SK-N-SH (cell line): Measurements from ENCODE around the gene STRADA. TPM values are rescaled to one million over a fixed set of nuclear protein-coding genes. Genes with fewer than 3 reads are reported as not detected.

Experiments
- CTCF ChIA-PET: fragments of 300-600, 350-600 bp; formaldehyde crosslinking; extraction: SDS; loops from one replicate; lab custom pipeline; 2021; lab: Yijun Ruan, JAX
- POLR2A ChIA-PET: fragments of 350-600 bp; sonication (Branson Sonifier 250); formaldehyde crosslinking; extraction: SDS; loops from one replicate; lab custom pipeline; 2020; ENCODE audit warnings: antibody characterized with exemption, inconsistent platforms; lab: Yijun Ruan, JAX
- DNase-seq: peaks from one replicate; pipeline ENCODE4 v3.0.0; 2012
- H2AFZ ChIP-seq: fragments of 200-600 bp; sonication (generic); 2 replicates; pipeline ENCODE4 v1.8.1; 2016; ENCODE audit warnings: antibody characterized with exemption, mild to moderate bottlenecking, low read depth
- H3F3A ChIP-seq: fragments of 200-600 bp; sonication (generic); replicated peaks from 2 replicates; pipeline ENCODE3; 2016; ENCODE audit warnings: antibody characterized with exemption, mild to moderate bottlenecking; ENCODE audit not compliant: insufficient read depth
- H3K27ac ChIP-seq, 2 experiments: fragments of 200-500 bp in 1 of 2; fragments of 200-600 bp in 1 of 2; sonication (Bioruptor generic) in 1 of 2; sonication (generic), shearing (Covaris generic) in 1 of 2; 2 replicates each; pipeline versions ENCODE4 v1.5.1 to v1.6.1; 2014 to 2016; ENCODE audit warnings: low read depth in 2 of 2, inconsistent platforms in 1 of 2, low read length in 1 of 2, mild to moderate bottlenecking in 1 of 2, mixed read lengths in 1 of 2
- H3K27me3 ChIP-seq: fragments of 200-600 bp; sonication (generic), shearing (Covaris generic); 2 replicates; pipeline ENCODE4 v1.6.1; 2016; ENCODE audit warnings: mixed run types; ENCODE audit not compliant: insufficient read depth
- H3K36me3 ChIP-seq, 2 experiments: fragments of 200-500 bp in 1 of 2; fragments of 200-600 bp in 1 of 2; sonication (Bioruptor generic) in 1 of 2; sonication (generic) in 1 of 2; replicated peaks in 1 of 2; 2 replicates each; pipeline versions ENCODE3 to v1.5.1; 2014 to 2016; ENCODE audit warnings: low read length in 1 of 2, mild to moderate bottlenecking in 1 of 2; ENCODE audit not compliant: insufficient read depth in 2 of 2, control insufficient read depth in 1 of 2
- H3K4me1 ChIP-seq, 2 experiments: fragments of 200-500 bp in 1 of 2; fragments of 200-600 bp in 1 of 2; sonication (Bioruptor generic) in 1 of 2; sonication (generic), shearing (Covaris generic) in 1 of 2; 2 replicates each; pipeline versions ENCODE4 v1.5.1 to v1.6.1; 2014 to 2016; ENCODE audit warnings: low read depth in 1 of 2, low read length in 1 of 2, mixed run types in 1 of 2; ENCODE audit not compliant: insufficient read depth in 2 of 2, control insufficient read depth in 1 of 2
- H3K4me2 ChIP-seq: fragments of 200-600 bp; sonication (generic), shearing (Covaris generic); 2 replicates; pipeline ENCODE4 v1.6.1; 2017; ENCODE audit warnings: mixed run types
- H3K4me3 ChIP-seq, 2 experiments: fragments of 200-500 bp in 1 of 2; fragments of 200-600 bp in 1 of 2; sonication (Bioruptor generic) in 1 of 2; sonication (generic), shearing (Covaris generic) in 1 of 2; 2 replicates each; pipeline versions ENCODE4 v1.5.1 to v1.8.1; 2014 to 2016; ENCODE audit warnings: low read depth in 2 of 2, inconsistent platforms in 1 of 2, low read length in 1 of 2, mild to moderate bottlenecking in 1 of 2, mixed read lengths in 1 of 2, moderate library complexity in 1 of 2
- H3K79me2 ChIP-seq: fragments of 200-600 bp; sonication (generic); 2 replicates; pipeline ENCODE4 v1.8.1; 2017; ENCODE audit warnings: mild to moderate bottlenecking; ENCODE audit not compliant: insufficient read depth
- H3K9ac ChIP-seq: fragments of 200-600 bp; sonication (generic); 2 replicates; pipeline ENCODE4 v1.6.1; 2017; ENCODE audit warnings: mixed run types
- H3K9me2 ChIP-seq: fragments of 200-600 bp; sonication (generic); 2 replicates; pipeline ENCODE4 v1.6.1; 2017; ENCODE audit warnings: mixed run types
- H3K9me3 ChIP-seq: fragments of 200-600 bp; sonication (generic); 2 replicates; pipeline ENCODE4 v1.6.1; 2017; ENCODE audit warnings: mixed run types, mild to moderate bottlenecking, moderate library complexity
- H4K20me1 ChIP-seq: fragments of 200-600 bp; sonication (generic); 2 replicates; pipeline ENCODE4 v1.6.1; 2017; ENCODE audit warnings: mild to moderate bottlenecking, mixed run types; ENCODE audit not compliant: insufficient read depth
- CTCF ChIP-seq: fragments of 200-600 bp; sonication (generic); IDR thresholded peaks from 2 replicates; pipeline ENCODE4 v1.6.1; 2017; ENCODE audit warnings: antibody characterized with exemption, mild to moderate bottlenecking, moderate library complexity
- EP300 ChIP-seq, 2 experiments: IDR thresholded peaks; 2 replicates each; pipeline versions ENCODE4 v1.4.0 to v1.6.1; 2012; ENCODE audit warnings: borderline replicate concordance in 1 of 2, low read depth in 1 of 2, low read length in 1 of 2
- FOXJ3 ChIP-seq: sonication (generic); formaldehyde crosslinking; IDR thresholded peaks from 2 replicates; pipeline ENCODE4 v1.5.1; 2020; ENCODE audit warnings: mild to moderate bottlenecking, missing genetic modification reagents
- GATA2 ChIP-seq: sonication (generic); formaldehyde crosslinking; IDR thresholded peaks from 2 replicates; pipeline ENCODE4 v1.5.0; 2020; ENCODE audit warnings: mild to moderate bottlenecking, missing genetic modification reagents
- IRF3 ChIP-seq: fragments of 150-350 bp; IDR thresholded peaks from 2 replicates; pipeline ENCODE4 v1.6.1; 2016; ENCODE audit warnings: mild to moderate bottlenecking, low read depth, low read length
- JUND ChIP-seq: IDR thresholded peaks from 2 replicates; pipeline ENCODE4 v1.4.0; 2012
- MAX ChIP-seq: IDR thresholded peaks from 2 replicates; pipeline ENCODE4 v1.4.0; 2012; ENCODE audit warnings: low read depth
- POLR2AphosphoS5 ChIP-seq: IDR thresholded peaks from 2 replicates; pipeline ENCODE4 v1.6.1; 2012; ENCODE audit warnings: low read depth, low read length
- RAD21 ChIP-seq: IDR thresholded peaks from 2 replicates; pipeline ENCODE4 v1.6.1; 2012; ENCODE audit warnings: mild to moderate bottlenecking, low read length
- RCOR1 ChIP-seq: fragments of 150-350 bp; IDR thresholded peaks from 2 replicates; pipeline ENCODE4 v1.6.1; 2017; ENCODE audit warnings: antibody characterized with exemption, low read length
- REST ChIP-seq: IDR thresholded peaks from 2 replicates; pipeline ENCODE4 v1.6.1; 2012; ENCODE audit warnings: mild to moderate bottlenecking, low read depth, low read length, moderate library complexity
- RFX5 ChIP-seq: IDR thresholded peaks from 2 replicates; pipeline ENCODE4 v1.6.1; 2012; ENCODE audit warnings: mild to moderate bottlenecking, improper control_type of control experiment, low read length
- RXRA ChIP-seq: IDR thresholded peaks from 2 replicates; pipeline ENCODE4 v1.4.0; 2012; ENCODE audit warnings: low read depth, mild to moderate bottlenecking, borderline replicate concordance
- SIN3A ChIP-seq: IDR thresholded peaks from 2 replicates; pipeline ENCODE4 v1.6.1; 2012; ENCODE audit warnings: low read depth, mild to moderate bottlenecking, low read length, moderate library complexity, borderline replicate concordance
- SMC3 ChIP-seq: IDR thresholded peaks from 2 replicates; pipeline ENCODE4 v1.6.1; 2012; ENCODE audit warnings: low read depth, low read length, improper control_type of control experiment
- USF2 ChIP-seq: fragments of 150-350 bp; IDR thresholded peaks from 2 replicates; pipeline ENCODE4 v1.6.1; 2017; ENCODE audit warnings: antibody characterized with exemption, low read length, low read depth, borderline replicate concordance
- WGBS: methylation state at CpG from one replicate; pipeline ENCODE4 v1.1.6; 2017; ENCODE audit warnings: low lambda C conversion rate; 5-methylcytosine and 5-hydroxymethylcytosine counted together
- polyA plus RNA-seq, 3 experiments: library from polyadenylated mRNA; depleted of rRNA; stranded (reverse); fragments of >200 nt; gene quantifications; 2 replicates each; pipeline ENCODE4 v1.2.3, GENCODE V29; 2012

Gene STRADA
- polyA plus RNA-seq, 1 of the 3 experiments (the other 2 are of a cell fraction) = 37.3 TPM

GRCh38 chr17:63696381-63696961 is 45.1 kb downstream of the STRADA start:
- H3K79me2 ChIP-seq = peaks cover 25% of the 10 kb centered on the region
- H3K4me1 ChIP-seq = peaks cover 5 to 62% of the 10 kb centered on the region in 2 experiments; a peak in 3 of 4 replicates
- peaks cover 13 to 41% of the 10 kb centered on the region in 2 experiments for H3K36me3 ChIP-seq
- H3K9me2 ChIP-seq = no peaks in the 10 kb centered on the region
- peaks cover 45% of the 10 kb centered on the region for H3F3A ChIP-seq
- ChIA-PET CTCF (interaction anchor here (0.7 to 14.8 kb wide), 23 partner anchors 15 to 1024 kb away, joined by 3 to 233 read pairs (median 4); no protein-coding TSS in a partner anchor), POLR2A (interaction anchor here (1.0 to 5.1 kb wide), 6 partner anchors 9 to 254 kb away, joined by 3 to 36 read pairs (median 4); partner anchors contain the start of genes CCDC47, DDX42 and MAP3K3)
- H2AFZ ChIP-seq = no peak overlapping the region
- no peaks in the 10 kb centered on the region for H3K9me3 ChIP-seq
- H3K27ac ChIP-seq = peak overlapping the region; percentile 20 to 66; a peak in 3 of 4 replicates
- H3K4me3 ChIP-seq = no peak overlapping the region
- H4K20me1 ChIP-seq = peaks cover 11% of the 10 kb centered on the region
- H3K9ac ChIP-seq = no peak overlapping the region
- H3K4me2 ChIP-seq = no peak overlapping the region
- no peaks in the 10 kb centered on the region for H3K27me3 ChIP-seq
- peak; percentile 58 for TF ChIP-seq SMC3
- peak; percentile 65 for TF ChIP-seq CTCF
- no peak for TF ChIP-seq RXRA
- peak; percentile 68 for TF ChIP-seq RAD21
- 0 out of 2 replicates have a peak, but pooled peaks have one; percentile 25 for TF ChIP-seq POLR2AphosphoS5
- DNase-seq = peak; percentile 80
- WGBS = 82% methylated on average over 8 of the region's 9 CpGs

GRCh38 chr17:63695889-63696288 is 45.7 kb downstream of the STRADA start:
- H3K9me3 ChIP-seq = no peaks in the 10 kb centered on the region
- peaks cover 11% of the 10 kb centered on the region for H4K20me1 ChIP-seq
- no peak overlapping the region for H3K4me3 ChIP-seq
- no peak overlapping the region for H3K9ac ChIP-seq
- POLR2A ChIA-PET = interaction anchor here (0.9 to 5.1 kb wide), 6 partner anchors 15 to 78 kb away, joined by 3 to 36 read pairs (median 4); partner anchors contain the start of genes CCDC47, DDX42 and MAP3K3
- H3K79me2 ChIP-seq = peaks cover 21% of the 10 kb centered on the region
- H3K27me3 ChIP-seq = no peaks in the 10 kb centered on the region
- DNase-seq = no peak
- H3K27ac ChIP-seq = peak overlapping the region in 1 of 2 experiments; percentile 80; a peak in 1 of 4 replicates
- H3K4me1 ChIP-seq = peaks cover 3 to 56% of the 10 kb centered on the region in 2 experiments; a peak in 3 of 4 replicates
- 96% methylated on average over 6 of the region's 6 CpGs for WGBS
- no peaks in the 10 kb centered on the region for H3K9me2 ChIP-seq
- CTCF ChIA-PET = interaction anchor here (0.7 to 14.8 kb wide), 18 partner anchors 15 to 1024 kb away, joined by 3 to 233 read pairs (median 4); no protein-coding TSS in a partner anchor
- H3K36me3 ChIP-seq = peaks cover 17 to 47% of the 10 kb centered on the region in 2 experiments
- H3F3A ChIP-seq = peaks cover 45% of the 10 kb centered on the region
- H3K4me2 ChIP-seq = no peak overlapping the region
- H2AFZ ChIP-seq = no peak overlapping the region
- no peak for TF ChIP-seq REST
- TF ChIP-seq RFX5 = no peak
- TF ChIP-seq IRF3 = no peak
- no peak for TF ChIP-seq RAD21
- TF ChIP-seq FOXJ3 (CRISPR knock-in tag) = no peak
- no peak for TF ChIP-seq SMC3
- no peak for TF ChIP-seq USF2
- TF ChIP-seq GATA2 (CRISPR knock-in tag) = no peak
- TF ChIP-seq MAX = no peak
- TF ChIP-seq RCOR1 = no peak
- TF ChIP-seq RXRA = no peak
- no peak for TF ChIP-seq JUND
- TF ChIP-seq EP300 (IDR thresholded peaks at IDR 0.05; ENCODE audit: borderline replicate concordance in 1 of 2, low read depth in 1 of 2, low read length in 1 of 2) = no peak
- TF ChIP-seq SIN3A = no peak
